ENCODE data around the gene HOXC13. TPM values are rescaled to one million over a fixed set of nuclear protein-coding genes. Genes with fewer than 3 reads are reported as not detected.

HOXC13 gene
- total RNA-seq, 1 experiment from 2014 or later: 93.5 TPM

GRCh38 chr12:53975064-53975471 lies 36.4 kb downstream of the HOXC13 start:
- no peak for ATAC-seq
- BruUV-seq (replicated peaks): no TSS peak
- CTCF ChIA-PET: interaction anchor here (0.6 kb wide), 1 partner anchor 219 kb away, joined by 3 read pairs; no protein-coding TSS in a partner anchor

DNA sequence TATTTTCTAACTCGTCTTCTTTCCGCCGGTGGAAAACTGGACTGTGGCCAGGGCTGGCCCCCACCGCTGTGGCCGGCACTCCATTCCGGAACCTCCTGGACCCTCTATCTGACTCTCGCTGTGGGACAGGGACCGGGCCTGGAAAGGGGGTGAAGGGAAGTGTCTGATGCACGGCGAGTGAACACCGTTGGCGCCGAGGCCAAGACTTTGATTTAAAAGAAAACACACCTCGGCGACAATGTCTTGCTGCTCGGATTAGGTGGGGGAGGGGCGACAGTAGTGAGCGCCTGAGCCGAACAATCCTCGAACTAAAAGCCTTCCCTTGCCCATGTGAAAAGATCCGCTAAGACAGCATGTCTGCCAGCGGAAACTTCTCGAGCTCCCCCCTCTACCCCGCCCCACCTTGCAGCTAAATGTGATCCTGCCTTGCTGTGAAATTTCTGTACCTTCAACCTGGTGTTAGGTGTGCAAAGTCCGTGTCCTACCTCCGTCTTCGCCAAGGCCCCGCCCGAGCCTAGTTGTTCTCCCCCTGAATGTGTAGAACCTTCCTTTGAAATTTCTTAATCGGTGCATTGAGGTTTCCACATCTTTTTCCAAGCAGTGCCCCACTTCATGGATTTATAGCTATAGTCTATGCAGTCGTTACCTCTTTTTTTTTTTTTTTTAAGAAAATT lies 37.0 kb downstream of the HOXC13 start:
- Histone ChIP-seq H3K4me1 (ENCODE audit: control insufficient read depth, insufficient read depth, low read length) (peaks cover 68% of the 10 kb centered on the region), H3K27me3 (ENCODE audit: control insufficient read depth, insufficient read depth, low read length) (no peaks in the 10 kb centered on the region), H3K27ac (ENCODE audit: low read length) (peak overlapping the region; percentile 100), H3K9me3 (ENCODE audit: control insufficient read depth, insufficient read depth, low read depth, low read length) (no peaks in the 10 kb centered on the region), H3K36me3 (ENCODE audit: control insufficient read depth, insufficient read depth, low read length) (no peaks in the 10 kb centered on the region), H3K4me3 (ENCODE audit: low read depth in 2 of 2, low read length in 2 of 2) (peak overlapping the region; percentile 77 to 85)
- ATAC-seq: no peak
- in situ Hi-C loops (cut with HindIII; ENCODE audit: low pct_unique_long_range_greater_than_20kb, low sequenced_read_pairs): no loop called here
- BruUV-seq (replicated peaks): no TSS peak
- TF ChIP-seq POLR2AphosphoS5 (IDR thresholded peaks at IDR 0.05; ENCODE audit: low read depth, low read length) (peak; percentile 51; the same call in 1 of the 2 replicates), TCF7L2 (IDR thresholded peaks at IDR 0.05; ENCODE audit: low read depth, low read length) (no peak), SIN3A (IDR thresholded peaks at IDR 0.05; ENCODE audit: borderline replicate concordance, insufficient read depth, low read depth, low read length) (no peak)
- TF ChIP-seq, protein P1, sequence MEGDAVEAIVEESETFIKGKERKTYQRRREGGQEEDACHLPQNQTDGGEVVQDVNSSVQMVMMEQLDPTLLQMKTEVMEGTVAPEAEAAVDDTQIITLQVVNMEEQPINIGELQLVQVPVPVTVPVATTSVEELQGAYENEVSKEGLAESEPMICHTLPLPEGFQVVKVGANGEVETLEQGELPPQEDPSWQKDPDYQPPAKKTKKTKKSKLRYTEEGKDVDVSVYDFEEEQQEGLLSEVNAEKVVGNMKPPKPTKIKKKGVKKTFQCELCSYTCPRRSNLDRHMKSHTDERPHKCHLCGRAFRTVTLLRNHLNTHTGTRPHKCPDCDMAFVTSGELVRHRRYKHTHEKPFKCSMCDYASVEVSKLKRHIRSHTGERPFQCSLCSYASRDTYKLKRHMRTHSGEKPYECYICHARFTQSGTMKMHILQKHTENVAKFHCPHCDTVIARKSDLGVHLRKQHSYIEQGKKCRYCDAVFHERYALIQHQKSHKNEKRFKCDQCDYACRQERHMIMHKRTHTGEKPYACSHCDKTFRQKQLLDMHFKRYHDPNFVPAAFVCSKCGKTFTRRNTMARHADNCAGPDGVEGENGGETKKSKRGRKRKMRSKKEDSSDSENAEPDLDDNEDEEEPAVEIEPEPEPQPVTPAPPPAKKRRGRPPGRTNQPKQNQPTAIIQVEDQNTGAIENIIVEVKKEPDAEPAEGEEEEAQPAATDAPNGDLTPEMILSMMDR (IDR thresholded peaks at IDR 0.05): no peak
- TF ChIP-seq, protein P2, sequence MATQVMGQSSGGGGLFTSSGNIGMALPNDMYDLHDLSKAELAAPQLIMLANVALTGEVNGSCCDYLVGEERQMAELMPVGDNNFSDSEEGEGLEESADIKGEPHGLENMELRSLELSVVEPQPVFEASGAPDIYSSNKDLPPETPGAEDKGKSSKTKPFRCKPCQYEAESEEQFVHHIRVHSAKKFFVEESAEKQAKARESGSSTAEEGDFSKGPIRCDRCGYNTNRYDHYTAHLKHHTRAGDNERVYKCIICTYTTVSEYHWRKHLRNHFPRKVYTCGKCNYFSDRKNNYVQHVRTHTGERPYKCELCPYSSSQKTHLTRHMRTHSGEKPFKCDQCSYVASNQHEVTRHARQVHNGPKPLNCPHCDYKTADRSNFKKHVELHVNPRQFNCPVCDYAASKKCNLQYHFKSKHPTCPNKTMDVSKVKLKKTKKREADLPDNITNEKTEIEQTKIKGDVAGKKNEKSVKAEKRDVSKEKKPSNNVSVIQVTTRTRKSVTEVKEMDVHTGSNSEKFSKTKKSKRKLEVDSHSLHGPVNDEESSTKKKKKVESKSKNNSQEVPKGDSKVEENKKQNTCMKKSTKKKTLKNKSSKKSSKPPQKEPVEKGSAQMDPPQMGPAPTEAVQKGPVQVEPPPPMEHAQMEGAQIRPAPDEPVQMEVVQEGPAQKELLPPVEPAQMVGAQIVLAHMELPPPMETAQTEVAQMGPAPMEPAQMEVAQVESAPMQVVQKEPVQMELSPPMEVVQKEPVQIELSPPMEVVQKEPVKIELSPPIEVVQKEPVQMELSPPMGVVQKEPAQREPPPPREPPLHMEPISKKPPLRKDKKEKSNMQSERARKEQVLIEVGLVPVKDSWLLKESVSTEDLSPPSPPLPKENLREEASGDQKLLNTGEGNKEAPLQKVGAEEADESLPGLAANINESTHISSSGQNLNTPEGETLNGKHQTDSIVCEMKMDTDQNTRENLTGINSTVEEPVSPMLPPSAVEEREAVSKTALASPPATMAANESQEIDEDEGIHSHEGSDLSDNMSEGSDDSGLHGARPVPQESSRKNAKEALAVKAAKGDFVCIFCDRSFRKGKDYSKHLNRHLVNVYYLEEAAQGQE (IDR thresholded peaks at IDR 0.05; ENCODE audit: insufficient read depth in 1 of 2, low read depth in 2 of 2, low read length in 1 of 2): no peak
- ChIA-PET CTCF (interaction anchor here (0.5 to 1.0 kb wide), 3 partner anchors 218 to 227 kb away, joined by 3 to 4 read pairs (median 3); no protein-coding TSS in a partner anchor), POLR2A (interaction anchor here (0.5 to 1.1 kb wide), 3 partner anchors 24 to 311 kb away, joined by 3 to 6 read pairs (median 4); partner anchors contain the start of gene HOXC9)
- intact Hi-C loops (cut with micrococcal nuclease; ENCODE audit: unreplicated experiment): no loop called here
- no peak for DNase-seq (ENCODE audit: low read depth, low spot score)

More at GRCh38 chr12:53975064-53975471, 36.4 kb downstream of the HOXC13 start:
- Histone ChIP-seq H3K36me3 (ENCODE audit: control insufficient read depth, insufficient read depth, low read length) (no peaks in the 10 kb centered on the region), H3K9me3 (ENCODE audit: control insufficient read depth, insufficient read depth, low read depth, low read length) (no peaks in the 10 kb centered on the region), H3K4me1 (ENCODE audit: control insufficient read depth, insufficient read depth, low read length) (peaks cover 68% of the 10 kb centered on the region), H3K4me3 (ENCODE audit: low read depth in 2 of 2, low read length in 2 of 2) (peak overlapping the region; percentile 77 to 85), H3K27ac (ENCODE audit: low read length) (peak overlapping the region; percentile 100), H3K27me3 (ENCODE audit: control insufficient read depth, insufficient read depth, low read length) (no peaks in the 10 kb centered on the region)
- in situ Hi-C loops (cut with HindIII; ENCODE audit: low pct_unique_long_range_greater_than_20kb, low sequenced_read_pairs) (no loop called here), intact Hi-C loops (cut with micrococcal nuclease; ENCODE audit: unreplicated experiment) (no loop called here)
- no peak for TF ChIP-seq POLR2AphosphoS5 (IDR thresholded peaks at IDR 0.05; ENCODE audit: low read depth, low read length)
- TF ChIP-seq, protein P2 (IDR thresholded peaks at IDR 0.05; ENCODE audit: insufficient read depth in 1 of 2, low read depth in 2 of 2, low read length in 1 of 2): no peak
- TF ChIP-seq, protein P1 (IDR thresholded peaks at IDR 0.05): no peak
- no peak for TF ChIP-seq SIN3A (IDR thresholded peaks at IDR 0.05; ENCODE audit: borderline replicate concordance, insufficient read depth, low read depth, low read length)
- no peak for TF ChIP-seq TCF7L2 (IDR thresholded peaks at IDR 0.05; ENCODE audit: low read depth, low read length)
- DNase-seq (ENCODE audit: low read depth, low spot score): no peak
- POLR2A ChIA-PET: no interaction called here

All from Panc1 (cell line).